Measurements from ENCODE around the gene KCNIP4. TPM values are rescaled to one million over a fixed set of nuclear protein-coding genes. Genes with fewer than 3 reads are reported as not detected.

KCNIP4 gene
- total and polyA plus RNA-seq, 2 of the 4 experiments (the other 2 are of a cell fraction): not detected

GRCh38 chr4:21778702-21779101 lies 169.9 kb downstream of the KCNIP4 start:
- Histone ChIP-seq H3K9me3 (ENCODE audit: control insufficient read depth, insufficient read depth, low read length) (no peaks in the 10 kb centered on the region), H3K79me1 (ENCODE audit: low read depth in 1 of 2, low read length in 2 of 2) (no peaks in the 10 kb centered on the region), H3K4me3 (ENCODE audit: insufficient read depth, low read depth, low read length) (no peak overlapping the region), H3K4me2 (ENCODE audit: low read depth, low read length) (no peak overlapping the region), H4K20me1 (ENCODE audit: insufficient read depth, low read length) (no peaks in the 10 kb centered on the region), H2BK120ac (ENCODE audit: low read depth, low read length) (no peak overlapping the region), H3K4me1 (ENCODE audit: control insufficient read depth, insufficient read depth, low read length) (no peaks in the 10 kb centered on the region), H2AK5ac (ENCODE audit: low read depth, low read length) (no peak overlapping the region), H2BK15ac (ENCODE audit: low read depth, low read length) (no peak overlapping the region), H4K91ac (ENCODE audit: insufficient read depth, low read depth, low read length) (no peak overlapping the region), H3K36me3 (ENCODE audit: control insufficient read depth, insufficient read depth, low read length) (no peaks in the 10 kb centered on the region), H4K8ac (ENCODE audit: low read depth in 2 of 2, low read length in 2 of 2) (no peak overlapping the region), H4K5ac (ENCODE audit: low read depth, low read length) (no peak overlapping the region), H2BK5ac (ENCODE audit: low read depth, low read length, poor library complexity, severe bottlenecking) (no peak overlapping the region), H3K4ac (ENCODE audit: low read depth, low read length) (no peak overlapping the region), H3K9ac (ENCODE audit: low read depth, low read length) (no peak overlapping the region), H3K56ac (ENCODE audit: extremely low read depth, insufficient read depth, low read length) (no peak overlapping the region), H3K14ac (replicated peaks; ENCODE audit: low read depth, low read length) (no peak overlapping the region), H2AFZ (replicated peaks; ENCODE audit: low read length, poor library complexity) (no peak overlapping the region), H2AK9ac (replicated peaks; ENCODE audit: low read depth, low read length, poor library complexity) (no peak overlapping the region), H3K9me1 (ENCODE audit: insufficient read depth, low read length) (no peaks in the 10 kb centered on the region), H3K27me3 (ENCODE audit: control insufficient read depth, insufficient read depth, low read length) (no peaks in the 10 kb centered on the region), H3K23ac (ENCODE audit: low read depth, low read length) (no peak overlapping the region), H2BK20ac (ENCODE audit: low read depth, low read length) (no peak overlapping the region), H3K18ac (ENCODE audit: low read depth, low read length) (no peak overlapping the region), H3K27ac (ENCODE audit: insufficient read depth, low read length) (no peak overlapping the region)
- dilution Hi-C loops (cut with HindIII; ENCODE audit: low sequenced_read_pairs, unreplicated experiment) (no loop called here), in situ Hi-C loops (cut with MboI; ENCODE audit: low sequenced_read_pairs) (loop anchor here (10.0 kb wide), 1 partner anchor 1004 kb away; no protein-coding TSS in a partner anchor), intact Hi-C loops (cut with micrococcal nuclease) (no loop called here)
- no peak for TF ChIP-seq MXI1 (IDR thresholded peaks at IDR 0.05; ENCODE audit: borderline replicate concordance, low read depth, low read length)
- no peak for TF ChIP-seq BHLHE40 (IDR thresholded peaks at IDR 0.05; ENCODE audit: low read depth, low read length)
- TF ChIP-seq MAZ (IDR thresholded peaks at IDR 0.05; ENCODE audit: borderline replicate concordance, low read depth, low read length): no peak
- no peak for TF ChIP-seq RAD21 (IDR thresholded peaks at IDR 0.05; ENCODE audit: low read length)
- TF ChIP-seq CHD1 (IDR thresholded peaks at IDR 0.05; ENCODE audit: low read depth, low read length): no peak
- no peak for TF ChIP-seq CEBPB (IDR thresholded peaks at IDR 0.05; ENCODE audit: low read depth, low read length)
- TF ChIP-seq RFX5 (IDR thresholded peaks at IDR 0.05; ENCODE audit: low read depth, low read length): no peak
- no peak for TF ChIP-seq SMC3 (IDR thresholded peaks at IDR 0.05; ENCODE audit: low read depth, low read length)
- no peak for TF ChIP-seq ELK1 (IDR thresholded peaks at IDR 0.05; ENCODE audit: borderline replicate concordance, low read depth, low read length)
- no peak for TF ChIP-seq FOS (IDR thresholded peaks at IDR 0.05; ENCODE audit: low read depth, low read length)
- no peak for TF ChIP-seq MAFK (IDR thresholded peaks at IDR 0.05; ENCODE audit: low read depth, low read length)
- no peak for TF ChIP-seq NFE2L2 (IDR thresholded peaks at IDR 0.05; ENCODE audit: low read depth, low read length)
- TF ChIP-seq POLR2A (IDR thresholded peaks at IDR 0.05; ENCODE audit: low read depth, low read length): no peak
- no peak for TF ChIP-seq CTCF (conservative IDR thresholded peaks at IDR 0.05; ENCODE audit: low read depth, low read length)
- no peak for TF ChIP-seq RCOR1 (IDR thresholded peaks at IDR 0.05; ENCODE audit: insufficient replicate concordance, low read length)
- TF ChIP-seq USF2 (IDR thresholded peaks at IDR 0.05; ENCODE audit: low read depth, low read length): no peak
- CTCF ChIA-PET: interaction anchor here (0.9 to 1.1 kb wide), 2 partner anchors 10 to 13 kb away, joined by 3 read pairs; no protein-coding TSS in a partner anchor
- no peak for ATAC-seq (ENCODE audit: low read depth)
- DNase-seq: no peak
- POLR2A ChIA-PET (ENCODE audit: unreplicated experiment): no interaction called here
- no CpG with 5 or more reads among the region's 2 CpGs for WGBS, 2 experiments (ENCODE audit: extremely low coverage in 2 of 2, insufficient read length in 1 of 2)
- BruUV-seq (replicated peaks): no TSS peak
